ENCODE data around the gene NFX1.

- TF ChIP-seq CTCF (IDR thresholded peaks at IDR 0.05) (no peak), POLR2AphosphoS5 (IDR thresholded peaks at IDR 0.05; ENCODE audit: insufficient read depth in 1 of 2, low read depth in 1 of 2) (no peak), POLR2A (IDR thresholded peaks at IDR 0.05) (no peak)
These were observed 20.2 kb upstream of the NFX1 start for GRCh38 chr9:33270146-33270545.

All from vagina (tissue), 2 donors.